Loucy (cell line): ENCODE measurements around the gene RHOT1.
"Not testable (repeated sequence)": the region's sequence is repeated elsewhere in the genome, so short reads cannot be mapped to it uniquely, and the experiment has no call there.

Experiments used
- H2AFZ ChIP-seq: fragments of 200-600 bp; sonication (generic); 2 replicates; pipeline ENCODE4 v1.6.0; 2016; ENCODE audit warnings: antibody characterized with exemption, mild to moderate bottlenecking, low read length, moderate library complexity
- H3F3A ChIP-seq: fragments of 200-600 bp; 2 replicates; pipeline ENCODE4 v1.6.0; 2016; ENCODE audit warnings: antibody characterized with exemption, low read depth, mild to moderate bottlenecking
- H3K27me3 ChIP-seq: fragments of 200-600 bp; sonication (generic); 2 replicates; pipeline ENCODE4 v1.6.1; 2014; ENCODE audit warnings: low read length, mild to moderate bottlenecking; ENCODE audit not compliant: insufficient read depth, poor library complexity, severe bottlenecking
- H3K36me3 ChIP-seq: fragments of 200-600 bp; sonication (generic); 2 replicates; pipeline ENCODE4 v1.6.1; 2016; ENCODE audit warnings: low read length; ENCODE audit not compliant: insufficient read depth
- H3K4me1 ChIP-seq: fragments of 200-600 bp; sonication (generic); 2 replicates; pipeline ENCODE4 v1.5.1; 2014; ENCODE audit warnings: low read length, mild to moderate bottlenecking; ENCODE audit not compliant: insufficient read depth, poor library complexity, severe bottlenecking
- H3K4me2 ChIP-seq: fragments of 200-600 bp; sonication (generic); 2 replicates; pipeline ENCODE4 v1.6.0; 2014; ENCODE audit warnings: antibody characterized with exemption, low read length, low read depth, mild to moderate bottlenecking; ENCODE audit not compliant: poor library complexity, severe bottlenecking
- H3K4me3 ChIP-seq: fragments of 200-600 bp; sonication (generic); 2 replicates; pipeline ENCODE4 v1.5.1; 2014; ENCODE audit warnings: low read length, mild to moderate bottlenecking, mixed read lengths; ENCODE audit not compliant: poor library complexity, severe bottlenecking
- H3K79me2 ChIP-seq: fragments of 200-600 bp; sonication (generic); 2 replicates; pipeline ENCODE4 v1.6.1; 2014; ENCODE audit warnings: low read length; ENCODE audit not compliant: insufficient read depth
- H3K9ac ChIP-seq: fragments of 200-600 bp; sonication (generic); 2 replicates; pipeline ENCODE4 v1.6.0; 2014; ENCODE audit warnings: mild to moderate bottlenecking, low read depth, low read length, moderate library complexity; ENCODE audit not compliant: poor library complexity, severe bottlenecking
- H3K9me2 ChIP-seq: fragments of 200-600 bp; sonication (generic); replicated peaks from 2 replicates; pipeline ENCODE4 v1.6.1; 2016; ENCODE audit warnings: low read depth, low read length, mixed read lengths
- H3K9me3 ChIP-seq: fragments of 200-600 bp; sonication (generic); 2 replicates; pipeline ENCODE4 v1.6.1; 2014; ENCODE audit warnings: mild to moderate bottlenecking, antibody characterized with exemption, low read length, low read depth; ENCODE audit not compliant: insufficient read depth
- H4K20me1 ChIP-seq: fragments of 200-600 bp; sonication (generic); 2 replicates; pipeline ENCODE4 v1.6.0; 2014; ENCODE audit warnings: antibody characterized with exemption, low read length, mild to moderate bottlenecking; ENCODE audit not compliant: insufficient read depth, poor library complexity, severe bottlenecking
- CTCF ChIP-seq: fragments of 200-600 bp; sonication (generic); conservative IDR thresholded peaks from 2 replicates; pipeline ENCODE4 v1.5.1; 2014; ENCODE audit warnings: mild to moderate bottlenecking, antibody characterized with exemption, low read length
- EZH2phosphoT487 ChIP-seq: fragments of 200-600 bp; IDR thresholded peaks from 2 replicates; pipeline ENCODE4 v1.6.1; 2018; ENCODE audit warnings: antibody characterized with exemption, mild to moderate bottlenecking, moderate library complexity, borderline replicate concordance

The RHOT1 gene

GRCh38 chr17:32103476-32104113, 38.7 kb upstream of the RHOT1 start:
- Histone ChIP-seq H4K20me1 (no peaks in the 10 kb centered on the region), H3K4me1 (peaks cover 26% of the 10 kb centered on the region), H3K27me3 (no peaks in the 10 kb centered on the region), H3K4me3 (no peak overlapping the region), H3K9me3 (no peaks in the 10 kb centered on the region), H3K4me2 (no peak overlapping the region), H3K9me2 (no peaks in the 10 kb centered on the region), H3K79me2 (no peaks in the 10 kb centered on the region), H3F3A (no peaks in the 10 kb centered on the region), H3K36me3 (no peaks in the 10 kb centered on the region), H2AFZ (peak overlapping the region; percentile 82), H3K9ac (no peak overlapping the region)
- TF ChIP-seq CTCF (no peak), EZH2phosphoT487 (no peak)

- Histone ChIP-seq H3K9me2 (no peaks in the 10 kb centered on the region), H3K4me1 (peaks cover 26% of the 10 kb centered on the region), H2AFZ (peak overlapping the region; percentile 82), H3K4me3 (no peak overlapping the region), H3K4me2 (no peak overlapping the region), H4K20me1 (no peaks in the 10 kb centered on the region), H3K79me2 (no peaks in the 10 kb centered on the region), H3F3A (no peaks in the 10 kb centered on the region), H3K27me3 (no peaks in the 10 kb centered on the region), H3K36me3 (no peaks in the 10 kb centered on the region), H3K9ac (no peak overlapping the region), H3K9me3 (no peaks in the 10 kb centered on the region)
- TF ChIP-seq CTCF (no peak), EZH2phosphoT487 (no peak)
Observed at GRCh38 chr17:32104158-32104557, 38.1 kb upstream of the RHOT1 start.

GRCh38 chr17:32106471-32106981, 35.8 kb upstream of the RHOT1 start:
- not testable (repeated sequence) for H4K20me1 ChIP-seq, H3F3A ChIP-seq, H3K9me2 ChIP-seq, H3K9me3 ChIP-seq, H3K36me3 ChIP-seq, H3K79me2 ChIP-seq, H3K27me3 ChIP-seq
- Histone ChIP-seq H3K9ac (peak overlapping the region; percentile 43), H3K4me2 (peak overlapping the region; percentile 63), H3K4me3 (peak overlapping the region; percentile 45), H3K4me1 (peaks cover 26% of the 10 kb centered on the region), H2AFZ (peak overlapping the region; percentile 57)

GRCh38 chr17:32107194-32107593, 35.1 kb upstream of the RHOT1 start:
- H3K9me3 ChIP-seq, H3K27me3 ChIP-seq, H4K20me1 ChIP-seq, H3F3A ChIP-seq, H3K36me3 ChIP-seq, H3K79me2 ChIP-seq, H3K9me2 ChIP-seq: not testable (repeated sequence)
- peak overlapping the region; percentile 43 for H3K9ac ChIP-seq
- H3K4me2 ChIP-seq: peak overlapping the region; percentile 63
- peaks cover 26% of the 10 kb centered on the region for H3K4me1 ChIP-seq
- peak overlapping the region; percentile 57; the same call in 1 of the 2 replicates for H2AFZ ChIP-seq
- H3K4me3 ChIP-seq: peak overlapping the region; percentile 45
